Measurements from ENCODE around the gene AKT3.

DNA sequence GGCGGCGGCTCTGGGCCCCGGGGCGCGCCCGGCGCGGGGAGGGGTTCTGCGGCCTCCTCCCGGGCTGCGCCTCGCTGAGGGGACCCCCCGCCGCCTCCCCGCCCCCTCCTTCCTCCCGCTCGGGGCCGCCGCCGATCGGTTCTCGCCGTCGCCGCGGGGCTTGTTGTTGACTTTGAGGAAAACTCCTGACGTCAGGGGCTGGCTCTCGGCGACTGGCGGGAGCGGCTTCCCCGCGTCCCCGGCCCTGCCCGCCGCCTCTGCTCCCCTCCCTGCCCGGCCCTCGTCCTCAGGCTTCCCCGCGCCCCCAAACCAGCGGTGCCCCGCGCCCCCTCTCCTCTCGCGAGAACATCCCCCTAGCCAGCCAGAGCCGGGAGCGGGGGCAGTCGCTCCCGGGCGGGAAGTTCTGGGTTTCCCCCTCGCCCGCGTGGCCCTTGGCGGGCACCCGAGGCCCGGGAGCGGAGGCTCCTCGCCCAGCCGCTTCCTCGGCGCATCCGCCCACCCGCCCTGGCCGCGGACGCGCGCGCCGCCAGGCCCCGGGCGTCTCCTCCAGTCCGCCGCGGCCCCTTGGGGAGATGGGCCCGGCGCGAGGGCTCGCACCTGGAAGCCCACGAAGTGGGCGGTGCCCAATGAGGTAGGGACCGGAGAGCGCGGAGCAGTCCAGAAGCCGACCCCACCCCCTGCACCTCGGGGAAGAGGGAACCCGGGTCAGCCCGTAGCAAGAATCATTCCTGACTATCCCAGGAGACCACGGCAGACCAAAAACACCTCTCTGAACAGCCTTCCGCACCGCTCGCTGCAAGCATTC is 611 bp upstream of the AKT3 start:
- TF ChIP-seq, protein P1, sequence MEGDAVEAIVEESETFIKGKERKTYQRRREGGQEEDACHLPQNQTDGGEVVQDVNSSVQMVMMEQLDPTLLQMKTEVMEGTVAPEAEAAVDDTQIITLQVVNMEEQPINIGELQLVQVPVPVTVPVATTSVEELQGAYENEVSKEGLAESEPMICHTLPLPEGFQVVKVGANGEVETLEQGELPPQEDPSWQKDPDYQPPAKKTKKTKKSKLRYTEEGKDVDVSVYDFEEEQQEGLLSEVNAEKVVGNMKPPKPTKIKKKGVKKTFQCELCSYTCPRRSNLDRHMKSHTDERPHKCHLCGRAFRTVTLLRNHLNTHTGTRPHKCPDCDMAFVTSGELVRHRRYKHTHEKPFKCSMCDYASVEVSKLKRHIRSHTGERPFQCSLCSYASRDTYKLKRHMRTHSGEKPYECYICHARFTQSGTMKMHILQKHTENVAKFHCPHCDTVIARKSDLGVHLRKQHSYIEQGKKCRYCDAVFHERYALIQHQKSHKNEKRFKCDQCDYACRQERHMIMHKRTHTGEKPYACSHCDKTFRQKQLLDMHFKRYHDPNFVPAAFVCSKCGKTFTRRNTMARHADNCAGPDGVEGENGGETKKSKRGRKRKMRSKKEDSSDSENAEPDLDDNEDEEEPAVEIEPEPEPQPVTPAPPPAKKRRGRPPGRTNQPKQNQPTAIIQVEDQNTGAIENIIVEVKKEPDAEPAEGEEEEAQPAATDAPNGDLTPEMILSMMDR (conservative IDR thresholded peaks at IDR 0.05 in 1 of 2, IDR thresholded peaks at IDR 0.05 in 1 of 2; ENCODE audit: low read depth in 1 of 2, low read length in 2 of 2), result no peak
- no peak for TF ChIP-seq EZH2 (IDR thresholded peaks at IDR 0.05; ENCODE audit: low read length, missing control alignments)

Measured in fibroblast of lung (primary cell).